Caco-2 (cell line): ENCODE measurements around the gene UTY. TPM values are rescaled to one million over a fixed set of nuclear protein-coding genes. Genes with fewer than 3 reads are reported as not detected.
"Not testable (repeated sequence)": the region's sequence is repeated elsewhere in the genome, so short reads cannot be mapped to it uniquely, and the experiment has no call there.

Experiments used
- BruUV-seq: library from RNA; stranded (reverse); fragments of 400-500 nt; replicated peaks from 2 replicates; lab custom pipeline; 2021; lab: Mats Ljungman, UMichigan
- CTCF ChIA-PET: fragments of 300-600 bp; sonication (Branson Sonifier 250); formaldehyde crosslinking; loops from one replicate; lab custom pipeline; 2022; ENCODE audit warnings: antibody characterized with exemption; lab: Charles Lee
- POLR2A ChIA-PET: fragments of 300-600 bp; sonication (Branson Sonifier 250); formaldehyde crosslinking; loops from one replicate; lab custom pipeline; 2022; ENCODE audit warnings: antibody characterized with exemption; lab: Charles Lee
- DNase-seq, 2 experiments: peaks; one replicate each; pipeline versions ENCODE4 v3.0.0 to v3.0.0-alpha.2; 2020 to 2022
- H3K27me3 ChIP-seq: replicated peaks from 2 replicates; pipeline ENCODE4 v1.6.0; 2011; ENCODE audit warnings: low read length; ENCODE audit not compliant: control insufficient read depth, insufficient read depth
- H3K36me3 ChIP-seq: 2 replicates; pipeline ENCODE4 v1.5.1; 2011; ENCODE audit warnings: low read length; ENCODE audit not compliant: control insufficient read depth, insufficient read depth
- H3K4me1 ChIP-seq: fragments of 250-450 bp; sonication (Bioruptor Pico); 2 replicates; pipeline ENCODE4 v1.5.1; 2020; ENCODE audit warnings: mild to moderate bottlenecking
- H3K4me3 ChIP-seq: 2 replicates; pipeline ENCODE4 v1.5.1; 2011; ENCODE audit warnings: low read depth, mild to moderate bottlenecking, control low read depth, low read length
- H3K9me3 ChIP-seq: fragments of 250-450 bp; sonication (Bioruptor Pico); 2 replicates; pipeline ENCODE4 v1.5.1; 2020; ENCODE audit warnings: mild to moderate bottlenecking, moderate library complexity
- H3K27ac Mint-ChIP-seq: one replicate; pipeline ENCODE4 v1.8.0; 2022; ENCODE audit warnings: mixed read lengths; ENCODE audit not compliant: unreplicated experiment
- H3K27me3 Mint-ChIP-seq: one replicate; pipeline ENCODE4 v1.8.0; 2022; ENCODE audit warnings: mixed read lengths; ENCODE audit not compliant: insufficient read depth, unreplicated experiment
- H3K36me3 Mint-ChIP-seq: one replicate; pipeline ENCODE4 v1.8.0; 2022; ENCODE audit warnings: mild to moderate bottlenecking, mixed read lengths; ENCODE audit not compliant: insufficient read depth, unreplicated experiment
- H3K4me1 Mint-ChIP-seq: one replicate; pipeline ENCODE4 v1.8.0; 2022; ENCODE audit warnings: low read depth, mixed read lengths; ENCODE audit not compliant: unreplicated experiment
- H3K4me3 Mint-ChIP-seq: one replicate; pipeline ENCODE4 v1.8.0; 2022; ENCODE audit warnings: mild to moderate bottlenecking, moderate library complexity, mixed read lengths; ENCODE audit not compliant: unreplicated experiment
- H3K9me3 Mint-ChIP-seq: one replicate; pipeline ENCODE4 v1.8.0; 2022; ENCODE audit warnings: mixed read lengths; ENCODE audit not compliant: unreplicated experiment
- CTCF ChIP-seq, 2 experiments: fragments of 200-600 bp in 1 of 2; IDR thresholded peaks; 1 replicate in 1 of 2; 2 replicates in 1 of 2; pipeline versions ENCODE4 v1.5.1 to v1.8.0; 2011 to 2022; ENCODE audit warnings: antibody characterized with exemption in 1 of 2, control low read depth in 1 of 2, inconsistent platforms in 1 of 2, low read depth in 1 of 2, low read length in 1 of 2, mild to moderate bottlenecking in 1 of 2, moderate library complexity in 1 of 2; ENCODE audit not compliant: insufficient read depth in 1 of 2, severe bottlenecking in 1 of 2, unreplicated experiment in 1 of 2
- intact Hi-C: fragments of 100-400 bp; cut with micrococcal nuclease; formaldehyde crosslinking; loops from one replicate; pipeline ENCODE4 v1.10.0; 2022; ENCODE audit not compliant: unreplicated experiment
- total RNA-seq: library from RNA; stranded (reverse); gene quantifications from 2 replicates; pipeline ENCODE4 v1.2.3, GENCODE V29; 2022

UTY gene
- total RNA-seq, 1 experiment from 2014 or later, result not detected

- Mint-ChIP-seq H3K27me3 (no peaks in the 10 kb centered on the region), H3K4me1 (no peaks in the 10 kb centered on the region), H3K4me3 (no peak overlapping the region), H3K36me3 (no peaks in the 10 kb centered on the region), H3K9me3 (no peaks in the 10 kb centered on the region), H3K27ac (no peak overlapping the region)
- no peaks in the 10 kb centered on the region for H3K9me3 ChIP-seq
- POLR2A ChIA-PET, result no interaction called here
- CTCF ChIA-PET, result no interaction called here
- H3K27me3 ChIP-seq, result no peaks in the 10 kb centered on the region
- no peaks in the 10 kb centered on the region for H3K36me3 ChIP-seq
- H3K4me1 ChIP-seq, result no peaks in the 10 kb centered on the region
- no peak for DNase-seq
- no peak overlapping the region for H3K4me3 ChIP-seq
- BruUV-seq, result no TSS peak
- intact Hi-C loops, result no loop called here
- TF ChIP-seq CTCF (IDR thresholded peaks at IDR 0.05; ENCODE audit: insufficient read depth in 1 of 2, low read depth in 1 of 2, low read length in 1 of 2, severe bottlenecking in 1 of 2, unreplicated experiment in 1 of 2), result no peak
Observed at GRCh38 chrY:13291199-13291598, 188.6 kb downstream of the UTY start.

GRCh38 chrY:13282151-13283054 lies 197.4 kb downstream of the UTY start:
- H3K9me3 ChIP-seq, H3K36me3 Mint-ChIP-seq, H3K4me3 ChIP-seq, H3K4me3 Mint-ChIP-seq, DNase-seq, intact Hi-C loops, BruUV-seq, H3K4me1 ChIP-seq, H3K27me3 Mint-ChIP-seq, CTCF ChIA-PET, POLR2A ChIA-PET, H3K27me3 ChIP-seq, H3K4me1 Mint-ChIP-seq, H3K27ac Mint-ChIP-seq, H3K9me3 Mint-ChIP-seq, H3K36me3 ChIP-seq: not testable (repeated sequence)

- Mint-ChIP-seq H3K4me1 (no peaks in the 10 kb centered on the region), H3K36me3 (no peaks in the 10 kb centered on the region), H3K4me3 (no peak overlapping the region), H3K9me3 (no peaks in the 10 kb centered on the region), H3K27ac (no peak overlapping the region), H3K27me3 (no peaks in the 10 kb centered on the region)
- no peaks in the 10 kb centered on the region for H3K27me3 ChIP-seq
- no peak for DNase-seq
- H3K36me3 ChIP-seq, result no peaks in the 10 kb centered on the region
- no peak overlapping the region for H3K4me3 ChIP-seq
- intact Hi-C loops, result no loop called here
- ChIA-PET CTCF (no interaction called here), POLR2A (no interaction called here)
- no TSS peak for BruUV-seq
- no peak for TF ChIP-seq CTCF (IDR thresholded peaks at IDR 0.05; ENCODE audit: insufficient read depth in 1 of 2, low read depth in 1 of 2, low read length in 1 of 2, severe bottlenecking in 1 of 2, unreplicated experiment in 1 of 2)
- H3K4me1 ChIP-seq, result no peaks in the 10 kb centered on the region
- H3K9me3 ChIP-seq, result no peaks in the 10 kb centered on the region
Observed at GRCh38 chrY:13279561-13279960, 200.3 kb downstream of the UTY start.
